ENCODE measurements around the gene NAXE.
"Not testable (repeated sequence)": the region's sequence is repeated elsewhere in the genome, so short reads cannot be mapped to it uniquely, and the experiment has no call there.

The NAXE gene

DNA sequence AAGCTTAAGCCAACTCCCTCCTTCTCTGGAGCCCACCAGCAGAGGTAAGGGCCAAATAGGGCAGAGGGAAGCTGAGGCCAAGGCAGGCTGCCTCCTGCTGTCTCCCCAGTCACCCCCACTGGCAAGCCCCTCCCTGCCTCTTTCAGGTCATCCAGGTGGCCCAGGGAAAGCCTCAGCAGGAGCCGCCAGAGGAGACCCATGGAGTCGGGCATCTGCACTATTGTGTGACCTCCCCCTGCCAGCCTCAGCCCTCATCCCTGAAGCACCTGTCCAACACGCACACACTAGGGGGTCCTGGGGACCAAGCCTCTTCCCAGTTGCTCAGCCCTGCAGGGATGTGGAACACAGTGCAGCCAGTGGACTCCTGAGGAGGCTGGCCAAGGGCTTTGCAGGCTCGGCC, 5.3 kb upstream of the NAXE start:
- H3K9me3 ChIP-seq (replicated peaks; ENCODE audit: insufficient read depth, low read length): no peaks in the 10 kb centered on the region
- TF ChIP-seq EZH2phosphoT487 (IDR thresholded peaks at IDR 0.05; ENCODE audit: low read length) (no peak), EZH2 (optimal IDR thresholded peaks at IDR 0.05; ENCODE audit: low read depth, low read length) (no peak)
- TF ChIP-seq, protein P1, sequence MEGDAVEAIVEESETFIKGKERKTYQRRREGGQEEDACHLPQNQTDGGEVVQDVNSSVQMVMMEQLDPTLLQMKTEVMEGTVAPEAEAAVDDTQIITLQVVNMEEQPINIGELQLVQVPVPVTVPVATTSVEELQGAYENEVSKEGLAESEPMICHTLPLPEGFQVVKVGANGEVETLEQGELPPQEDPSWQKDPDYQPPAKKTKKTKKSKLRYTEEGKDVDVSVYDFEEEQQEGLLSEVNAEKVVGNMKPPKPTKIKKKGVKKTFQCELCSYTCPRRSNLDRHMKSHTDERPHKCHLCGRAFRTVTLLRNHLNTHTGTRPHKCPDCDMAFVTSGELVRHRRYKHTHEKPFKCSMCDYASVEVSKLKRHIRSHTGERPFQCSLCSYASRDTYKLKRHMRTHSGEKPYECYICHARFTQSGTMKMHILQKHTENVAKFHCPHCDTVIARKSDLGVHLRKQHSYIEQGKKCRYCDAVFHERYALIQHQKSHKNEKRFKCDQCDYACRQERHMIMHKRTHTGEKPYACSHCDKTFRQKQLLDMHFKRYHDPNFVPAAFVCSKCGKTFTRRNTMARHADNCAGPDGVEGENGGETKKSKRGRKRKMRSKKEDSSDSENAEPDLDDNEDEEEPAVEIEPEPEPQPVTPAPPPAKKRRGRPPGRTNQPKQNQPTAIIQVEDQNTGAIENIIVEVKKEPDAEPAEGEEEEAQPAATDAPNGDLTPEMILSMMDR (IDR thresholded peaks at IDR 0.05; ENCODE audit: low read length): no peak

DNA sequence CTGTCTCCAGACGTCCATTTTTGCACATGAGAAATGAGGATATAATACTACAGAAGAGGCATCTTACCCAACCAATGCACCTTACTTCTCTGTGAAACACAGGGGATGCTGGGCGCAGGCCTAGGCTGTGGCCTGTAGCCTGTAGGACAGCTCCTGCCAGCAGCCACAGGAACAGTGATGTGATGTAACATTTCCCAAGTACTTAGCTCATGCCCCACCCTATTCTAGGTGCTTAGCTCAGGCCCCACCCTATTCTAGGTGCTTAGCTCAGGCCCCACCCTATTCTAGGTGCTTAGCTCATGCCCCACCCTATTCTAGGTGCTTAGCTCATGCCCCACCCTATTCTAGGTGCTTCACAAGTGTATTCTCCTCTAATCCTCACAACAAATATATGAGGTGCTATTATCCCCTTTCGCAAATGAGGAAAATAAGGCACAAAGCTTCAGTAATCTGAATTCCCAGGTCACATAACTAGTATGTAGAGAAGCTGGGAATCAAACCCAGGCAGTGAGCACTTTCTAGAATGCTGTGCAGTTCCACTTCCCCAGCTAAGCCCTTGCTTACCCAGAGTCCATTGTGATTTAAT, 4.6 kb upstream of the NAXE start:
- Histone ChIP-seq H3K27me3 (replicated peaks; ENCODE audit: insufficient read depth, low read length) (no peaks in the 10 kb centered on the region), H3K4me3 (ENCODE audit: low read length) (no peak overlapping the region), H3K36me3 (replicated peaks; ENCODE audit: insufficient read depth, low read length) (no peaks in the 10 kb centered on the region), H3K9ac (ENCODE audit: low read length) (no peak overlapping the region), H3K4me1 (ENCODE audit: low read length) (peaks cover 10% of the 10 kb centered on the region), H3K9me3 (replicated peaks; ENCODE audit: insufficient read depth, low read length) (no peaks in the 10 kb centered on the region), H2AFZ (ENCODE audit: low read length) (no peak overlapping the region), H3F3A (ENCODE audit: insufficient read depth, low read length) (peaks cover 10% of the 10 kb centered on the region; the same call in 1 of the 2 replicates), H3K4me2 (ENCODE audit: low read depth, low read length) (no peak overlapping the region), H3K9me2 (replicated peaks; ENCODE audit: insufficient read depth, low read length) (no peaks in the 10 kb centered on the region), H4K20me1 (ENCODE audit: insufficient read depth, low read length) (no peaks in the 10 kb centered on the region), H3K27ac (ENCODE audit: low read length) (no peak overlapping the region), H3K79me2 (ENCODE audit: low read length) (peaks cover 3% of the 10 kb centered on the region)
- no peak for DNase-seq
- TF ChIP-seq, protein P1 (IDR thresholded peaks at IDR 0.05; ENCODE audit: low read length): no peak
- no peak for TF ChIP-seq EZH2 (optimal IDR thresholded peaks at IDR 0.05; ENCODE audit: low read depth, low read length)

More for the DNA sequence above, 5.3 kb upstream of the NAXE start:
- H3K79me2 ChIP-seq (ENCODE audit: low read length): no peaks in the 10 kb centered on the region
- no peak overlapping the region for H3K4me2 ChIP-seq (ENCODE audit: low read depth, low read length)
- no peak overlapping the region for H3K9ac ChIP-seq (ENCODE audit: low read length)
- H3K9me2 ChIP-seq (replicated peaks; ENCODE audit: insufficient read depth, low read length): no peaks in the 10 kb centered on the region
- no peaks in the 10 kb centered on the region for H3K27me3 ChIP-seq (replicated peaks; ENCODE audit: insufficient read depth, low read length)
- DNase-seq: no peak
- peaks cover 10% of the 10 kb centered on the region for H3K4me1 ChIP-seq (ENCODE audit: low read length)
- no peak overlapping the region for H3K27ac ChIP-seq (ENCODE audit: low read length)
- no peaks in the 10 kb centered on the region for H3K36me3 ChIP-seq (replicated peaks; ENCODE audit: insufficient read depth, low read length)
- H2AFZ ChIP-seq (ENCODE audit: low read length): no peak overlapping the region
- no peaks in the 10 kb centered on the region for H4K20me1 ChIP-seq (ENCODE audit: insufficient read depth, low read length)
- no peak overlapping the region for H3K4me3 ChIP-seq (ENCODE audit: low read length)
- 0 out of 2 replicates have a peak, but pooled peaks cover 8% of the 10 kb centered on the region for H3F3A ChIP-seq (ENCODE audit: insufficient read depth, low read length)

DNA sequence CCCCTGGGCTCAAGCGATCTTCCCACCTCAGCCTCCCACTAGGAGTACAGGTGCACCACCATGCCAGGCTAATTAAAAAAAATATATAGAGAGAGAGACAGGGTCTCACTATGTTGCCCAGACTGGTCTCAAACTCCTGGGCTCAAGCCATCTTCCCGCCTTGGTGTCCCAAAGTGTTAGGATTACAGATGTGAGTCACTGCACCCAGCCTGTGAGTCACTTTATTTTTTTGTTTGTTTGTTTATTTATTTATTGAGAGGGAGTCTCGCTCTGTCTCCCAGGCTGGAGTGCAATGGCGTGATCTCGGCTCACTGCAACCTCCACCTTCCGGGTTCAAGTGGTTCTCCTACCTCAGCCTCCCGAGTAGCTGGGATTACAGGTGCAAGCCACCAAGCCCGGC, 3.6 kb upstream of the NAXE start:
- H3K4me2 ChIP-seq (ENCODE audit: low read depth, low read length); H3K9ac ChIP-seq (ENCODE audit: low read length); DNase-seq; H3K4me3 ChIP-seq (ENCODE audit: low read length); H2AFZ ChIP-seq (ENCODE audit: low read length); H3K9me3 ChIP-seq (replicated peaks; ENCODE audit: insufficient read depth, low read length); H3K9me2 ChIP-seq (replicated peaks; ENCODE audit: insufficient read depth, low read length); H3K27me3 ChIP-seq (replicated peaks; ENCODE audit: insufficient read depth, low read length); H4K20me1 ChIP-seq (ENCODE audit: insufficient read depth, low read length); H3K27ac ChIP-seq (ENCODE audit: low read length); H3K36me3 ChIP-seq (replicated peaks; ENCODE audit: insufficient read depth, low read length): not testable (repeated sequence)
- Histone ChIP-seq H3F3A (ENCODE audit: insufficient read depth, low read length) (peaks cover 19% of the 10 kb centered on the region), H3K79me2 (ENCODE audit: low read length) (peaks cover 12% of the 10 kb centered on the region), H3K4me1 (ENCODE audit: low read length) (peaks cover 18% of the 10 kb centered on the region)

DNA sequence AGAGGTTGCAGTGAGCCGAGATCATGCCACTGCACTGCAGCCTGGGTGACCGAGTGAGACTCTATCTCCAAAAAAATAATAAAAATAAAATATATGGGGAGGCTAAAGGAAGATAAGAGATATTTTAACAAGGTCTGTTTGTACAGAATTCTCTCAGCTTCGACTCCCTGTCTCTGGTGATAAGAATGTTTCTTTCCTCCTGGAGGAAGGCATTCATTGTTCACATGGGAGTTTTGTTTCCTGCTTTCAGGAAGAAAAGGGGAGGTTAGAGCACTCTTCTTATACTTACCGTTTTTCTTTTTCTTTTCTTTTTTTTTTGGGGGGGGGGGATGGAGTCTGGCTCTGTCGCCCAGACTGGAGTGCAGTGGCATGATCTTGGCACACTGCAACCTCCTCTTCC, 2.0 kb upstream of the NAXE start:
- no peaks in the 10 kb centered on the region for H3K36me3 ChIP-seq (replicated peaks; ENCODE audit: insufficient read depth, low read length)
- TF ChIP-seq, protein P1 (IDR thresholded peaks at IDR 0.05; ENCODE audit: low read length): no peak
- no peak for DNase-seq
- peaks cover 22% of the 10 kb centered on the region for H3K79me2 ChIP-seq (ENCODE audit: low read length)
- no peaks in the 10 kb centered on the region for H4K20me1 ChIP-seq (ENCODE audit: insufficient read depth, low read length)
- no peaks in the 10 kb centered on the region for H3K9me3 ChIP-seq (replicated peaks; ENCODE audit: insufficient read depth, low read length)
- H3K4me2 ChIP-seq (ENCODE audit: low read depth, low read length): no peak overlapping the region
- H3K27me3 ChIP-seq (replicated peaks; ENCODE audit: insufficient read depth, low read length): no peaks in the 10 kb centered on the region
- H3F3A ChIP-seq (ENCODE audit: insufficient read depth, low read length): peaks cover 25% of the 10 kb centered on the region
- no peak overlapping the region for H3K27ac ChIP-seq (ENCODE audit: low read length)
- no peak overlapping the region for H2AFZ ChIP-seq (ENCODE audit: low read length)
- no peak overlapping the region for H3K4me3 ChIP-seq (ENCODE audit: low read length)
- H3K4me1 ChIP-seq (ENCODE audit: low read length): peaks cover 20% of the 10 kb centered on the region
- no peaks in the 10 kb centered on the region for H3K9me2 ChIP-seq (replicated peaks; ENCODE audit: insufficient read depth, low read length)
- no peak overlapping the region for H3K9ac ChIP-seq (ENCODE audit: low read length)

Data from MM.1S (cell line).